RWPE1 (cell line): ENCODE results near the gene FGL2.

Experiments
- CTCF ChIA-PET: fragments of 350-600 bp; sonication (Branson Sonifier 250); formaldehyde crosslinking; extraction: SDS; loops from one replicate; lab custom pipeline; 2021; lab: Yijun Ruan, JAX
- POLR2A ChIA-PET: fragments of 400-600 bp; formaldehyde crosslinking; extraction: SDS; loops from one replicate; lab custom pipeline; 2020; ENCODE audit warnings: antibody characterized with exemption; ENCODE audit not compliant: low non-redundant PET; lab: Yijun Ruan, JAX
- DNase-seq: peaks from one replicate; pipeline ENCODE4 v3.0.0; 2012; ENCODE audit warnings: low spot score
- H3K27ac ChIP-seq: fragments of 450-650 bp; 2 replicates; pipeline ENCODE4 v1.5.1; 2017
- CTCF ChIP-seq: fragments of 450-650 bp; conservative IDR thresholded peaks from 2 replicates; pipeline ENCODE4 v1.5.1; 2017; ENCODE audit warnings: low read depth, mild to moderate bottlenecking

Gene FGL2

GRCh38 chr7:77217474-77218185 is 18.0 kb upstream of the FGL2 start:
- CTCF ChIA-PET = interaction anchor here (0.6 kb wide), 1 partner anchor 60 kb away, joined by 3 read pairs; no protein-coding TSS in a partner anchor
- no peak for TF ChIP-seq CTCF
- H3K27ac ChIP-seq = no peak overlapping the region
- no peak for DNase-seq
- POLR2A ChIA-PET = interaction anchor here (0.6 kb wide), 1 partner anchor 17 kb away, joined by 3 read pairs; no protein-coding TSS in a partner anchor

DNA sequence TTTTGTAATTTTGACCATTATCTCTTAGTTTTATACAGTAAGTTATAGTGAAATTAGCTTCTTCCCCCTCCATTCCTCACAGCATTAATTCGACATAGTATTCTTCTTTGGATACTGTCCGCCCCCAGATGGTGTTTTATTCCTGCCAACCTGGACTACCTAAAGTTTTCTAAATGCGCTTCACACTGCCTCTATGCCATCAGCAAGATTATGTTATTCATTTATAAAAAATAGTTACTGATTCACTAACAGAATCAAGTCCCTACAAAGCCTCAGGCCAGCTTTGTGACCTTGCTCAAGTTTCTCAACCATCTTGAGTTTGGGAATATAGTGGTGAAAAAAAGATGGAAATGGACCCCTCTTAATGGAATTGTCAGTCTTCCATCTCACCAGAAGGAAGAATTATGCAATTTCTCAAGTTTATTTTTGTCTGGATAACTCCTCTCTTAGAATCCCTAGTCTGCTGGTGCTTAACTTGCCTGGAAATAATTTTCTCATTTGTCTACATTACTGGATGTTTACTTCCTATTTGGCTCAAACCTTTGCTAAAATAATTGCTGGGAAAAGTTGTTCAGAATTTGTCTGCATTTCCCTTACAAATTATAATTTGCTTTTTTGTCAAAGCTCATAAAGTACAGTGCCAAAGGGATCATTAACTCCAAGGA is 16.7 kb upstream of the FGL2 start:
- DNase-seq = no peak
- TF ChIP-seq CTCF = no peak
- H3K27ac ChIP-seq = no peak overlapping the region
- POLR2A ChIA-PET = no interaction called here
- CTCF ChIA-PET = interaction anchor here (0.9 kb wide), 1 partner anchor 115 kb away, joined by 3 read pairs; no protein-coding TSS in a partner anchor

GRCh38 chr7:77209479-77210139 is 10.0 kb upstream of the FGL2 start:
- ChIA-PET CTCF (no interaction called here), POLR2A (no interaction called here)
- no peak for DNase-seq
- H3K27ac ChIP-seq = no peak overlapping the region
- TF ChIP-seq CTCF = no peak

GRCh38 chr7:77208416-77208815 is 8.8 kb upstream of the FGL2 start:
- POLR2A ChIA-PET = no interaction called here
- DNase-seq = no peak
- CTCF ChIA-PET = no interaction called here
- H3K27ac ChIP-seq = no peak overlapping the region
- no peak for TF ChIP-seq CTCF

- no peak for DNase-seq
- TF ChIP-seq CTCF = no peak
- POLR2A ChIA-PET = no interaction called here
- CTCF ChIA-PET = no interaction called here
- H3K27ac ChIP-seq = no peak overlapping the region
Observed at GRCh38 chr7:77205706-77206105, 6.1 kb upstream of the FGL2 start.

GRCh38 chr7:77202481-77202976 is 2.9 kb upstream of the FGL2 start:
- POLR2A ChIA-PET = no interaction called here
- no peak for DNase-seq
- CTCF ChIA-PET = interaction anchor here (0.6 kb wide), 1 partner anchor 45 kb away, joined by 4 read pairs; no protein-coding TSS in a partner anchor
- H3K27ac ChIP-seq = no peak overlapping the region
- no peak for TF ChIP-seq CTCF
